Fibroblast of pulmonary artery (primary cell): ENCODE results near the gene ZMIZ1.

Source experiments
- DNase-seq: peaks from one replicate; pipeline ENCODE4 v3.0.0-alpha.2; 2010; ENCODE audit warnings: low read depth
- H3K4me3 ChIP-seq: replicated peaks from 2 replicates; pipeline ENCODE4 v1.5.1; 2011; ENCODE audit warnings: low read depth, mild to moderate bottlenecking, control low read depth, low read length, moderate library complexity
- TF ChIP-seq, protein P1 (sequence below): IDR thresholded peaks from 2 replicates; pipeline ENCODE4 v1.5.1; 2011; ENCODE audit warnings: mild to moderate bottlenecking, control low read depth, low read length, inconsistent platforms; ENCODE audit errors: missing control alignments

The ZMIZ1 gene

DNA sequence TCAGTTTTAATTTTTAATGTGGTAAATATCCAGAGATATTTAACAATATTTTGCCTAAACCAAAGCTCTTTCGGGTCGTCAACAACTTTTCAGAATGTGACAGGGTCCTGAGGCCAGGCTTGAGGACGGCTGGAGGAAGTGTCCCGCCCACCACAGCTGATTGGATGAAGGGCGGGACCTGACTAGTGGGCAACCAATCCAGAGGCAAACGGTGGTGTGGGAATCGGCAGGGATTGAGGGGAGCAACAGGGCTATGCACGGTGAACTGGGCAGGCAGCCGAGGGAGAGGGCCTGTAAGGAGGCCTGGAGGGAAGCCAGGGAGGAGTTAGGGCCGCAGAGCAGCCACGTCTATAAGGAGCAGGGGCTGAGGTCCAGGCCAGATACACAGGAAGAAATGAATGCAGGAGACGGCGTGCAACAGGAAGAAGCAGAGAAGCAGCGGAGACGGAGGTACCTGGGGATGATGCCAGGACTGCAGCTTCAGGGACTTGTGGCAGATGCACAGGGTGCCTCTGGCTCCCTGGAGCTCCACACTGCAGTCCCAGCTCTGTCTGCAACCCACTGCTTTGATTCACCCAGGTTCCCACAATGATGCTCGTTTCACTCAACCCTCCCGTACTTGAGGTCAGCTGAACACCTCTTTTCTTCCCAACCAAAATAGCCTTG, 46.1 kb upstream of the ZMIZ1 start:
- H3K4me3 ChIP-seq: no peak overlapping the region
- TF ChIP-seq, protein P1, sequence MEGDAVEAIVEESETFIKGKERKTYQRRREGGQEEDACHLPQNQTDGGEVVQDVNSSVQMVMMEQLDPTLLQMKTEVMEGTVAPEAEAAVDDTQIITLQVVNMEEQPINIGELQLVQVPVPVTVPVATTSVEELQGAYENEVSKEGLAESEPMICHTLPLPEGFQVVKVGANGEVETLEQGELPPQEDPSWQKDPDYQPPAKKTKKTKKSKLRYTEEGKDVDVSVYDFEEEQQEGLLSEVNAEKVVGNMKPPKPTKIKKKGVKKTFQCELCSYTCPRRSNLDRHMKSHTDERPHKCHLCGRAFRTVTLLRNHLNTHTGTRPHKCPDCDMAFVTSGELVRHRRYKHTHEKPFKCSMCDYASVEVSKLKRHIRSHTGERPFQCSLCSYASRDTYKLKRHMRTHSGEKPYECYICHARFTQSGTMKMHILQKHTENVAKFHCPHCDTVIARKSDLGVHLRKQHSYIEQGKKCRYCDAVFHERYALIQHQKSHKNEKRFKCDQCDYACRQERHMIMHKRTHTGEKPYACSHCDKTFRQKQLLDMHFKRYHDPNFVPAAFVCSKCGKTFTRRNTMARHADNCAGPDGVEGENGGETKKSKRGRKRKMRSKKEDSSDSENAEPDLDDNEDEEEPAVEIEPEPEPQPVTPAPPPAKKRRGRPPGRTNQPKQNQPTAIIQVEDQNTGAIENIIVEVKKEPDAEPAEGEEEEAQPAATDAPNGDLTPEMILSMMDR: no peak
- DNase-seq: peak; percentile 67

DNA sequence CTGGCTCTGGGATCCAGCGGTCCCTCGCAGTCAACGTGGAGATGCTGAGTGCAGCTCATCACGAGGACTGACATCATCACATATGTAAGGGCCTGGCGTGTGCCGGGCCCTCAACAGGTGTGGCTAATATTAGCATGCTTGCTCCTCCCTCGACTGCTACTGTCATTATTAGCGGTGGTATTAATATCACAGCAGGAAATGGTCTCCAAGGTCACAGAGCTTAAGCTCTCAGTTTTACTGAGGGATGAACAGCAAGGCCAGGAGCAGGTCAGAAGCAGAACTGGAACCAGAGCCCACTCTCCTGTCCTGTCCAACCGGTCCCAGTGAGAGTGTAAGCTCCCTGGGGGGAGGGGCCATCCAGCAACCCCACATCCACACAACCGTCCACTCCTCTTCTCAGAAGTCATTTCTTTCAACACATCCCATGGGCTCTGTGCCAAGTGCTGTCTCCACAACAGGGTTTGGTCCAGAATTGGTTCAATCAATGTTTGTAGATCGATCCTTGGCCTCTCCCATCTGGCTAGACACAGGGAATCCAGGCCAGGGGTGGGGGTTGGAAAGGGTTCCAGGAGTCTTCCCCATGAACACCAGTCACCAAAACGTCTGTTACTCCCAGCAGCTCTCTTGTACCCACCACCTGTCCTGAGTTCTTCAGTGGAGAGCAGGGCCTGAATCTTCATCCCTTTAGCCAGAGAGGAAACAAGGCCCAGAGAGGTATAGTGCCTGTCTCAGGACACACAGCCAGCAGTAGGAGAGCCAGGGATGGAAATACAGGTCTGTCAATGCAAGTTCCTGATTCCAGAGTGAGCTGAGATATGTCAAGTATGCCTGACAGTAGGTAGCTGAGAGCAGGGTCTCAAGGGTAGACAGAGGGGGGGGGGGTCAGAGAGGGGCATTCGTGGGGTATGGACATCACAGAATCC, 45.3 kb upstream of the ZMIZ1 start:
- TF ChIP-seq, protein P1: no peak
- H3K4me3 ChIP-seq: no peak overlapping the region
- peak; percentile 27 for DNase-seq

DNA sequence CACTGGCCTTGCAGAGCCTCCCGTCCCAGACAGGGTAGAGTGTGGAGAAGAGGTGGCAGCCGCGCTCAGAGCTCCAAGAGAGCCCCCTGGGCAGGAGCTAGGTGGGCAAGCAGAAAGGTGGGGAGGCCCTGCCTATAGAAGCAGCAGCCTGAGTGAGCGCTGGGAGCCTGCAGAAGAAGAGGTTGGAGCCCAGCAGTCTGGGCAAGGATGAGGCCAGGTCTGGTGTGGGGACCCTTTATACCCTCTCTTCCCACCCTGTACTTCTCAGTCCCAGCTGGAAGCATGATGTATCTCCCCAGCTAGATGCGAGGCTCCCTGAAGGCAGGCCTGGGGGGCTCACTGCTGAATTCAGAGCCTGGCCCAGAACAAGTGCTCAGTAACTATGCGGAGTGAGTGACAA, 44.5 kb upstream of the ZMIZ1 start:
- TF ChIP-seq, protein P1: no peak
- H3K4me3 ChIP-seq: no peak overlapping the region
- no peak for DNase-seq

DNA sequence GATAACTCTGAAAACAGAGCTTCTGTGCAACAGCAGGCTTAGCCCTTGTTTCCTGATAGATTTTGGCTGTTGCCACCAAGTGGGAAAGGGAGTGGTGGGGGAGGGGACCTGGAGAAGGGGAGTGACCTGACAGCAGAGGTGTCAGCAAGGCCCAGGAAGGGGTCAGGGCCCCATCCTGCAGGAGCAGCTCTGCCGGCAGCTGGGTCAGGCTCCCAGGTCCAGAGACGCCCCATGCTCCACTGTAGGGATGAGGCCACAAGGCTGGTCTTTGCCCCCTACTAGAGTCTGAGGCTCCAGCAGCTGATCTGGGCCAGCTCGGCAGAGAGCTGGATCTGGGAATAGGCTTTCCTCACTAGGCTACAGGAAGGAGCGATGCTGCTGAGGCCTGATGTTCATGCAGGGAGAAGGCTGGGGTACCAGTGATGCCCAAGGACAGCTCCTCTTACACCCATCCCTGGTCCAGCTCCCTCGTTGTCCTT, 44.0 kb upstream of the ZMIZ1 start:
- no peak overlapping the region for H3K4me3 ChIP-seq
- TF ChIP-seq, protein P1: no peak
- DNase-seq: no peak

DNA sequence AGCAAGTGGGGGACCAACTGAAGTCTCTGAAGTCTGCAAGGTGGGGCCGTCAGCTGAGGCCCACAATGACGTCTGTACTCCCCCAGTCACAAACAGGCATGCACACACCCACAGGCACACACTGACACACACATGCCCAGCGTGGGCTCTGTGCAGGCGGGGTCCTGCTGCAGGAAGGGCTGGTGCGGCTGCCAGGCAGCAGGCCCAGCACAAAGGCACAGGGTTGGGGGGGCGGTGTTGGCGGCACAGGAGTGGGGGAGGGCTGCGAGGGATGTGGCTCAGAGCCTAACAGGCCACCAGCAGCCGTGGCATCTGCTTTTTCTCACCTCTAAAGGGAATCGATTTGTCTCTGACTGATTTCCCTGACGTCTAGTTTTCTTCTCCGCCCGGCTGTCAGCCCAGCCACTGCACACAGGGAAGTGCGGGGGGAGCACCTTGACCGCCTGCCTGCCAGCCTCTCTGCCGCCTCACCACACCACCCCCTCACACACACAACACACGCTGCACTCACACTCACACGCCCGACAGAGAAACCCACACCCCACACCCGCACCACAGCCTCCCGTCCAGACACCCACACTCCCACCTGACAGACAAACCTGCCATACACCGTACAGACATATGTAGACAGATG, 43.5 kb upstream of the ZMIZ1 start:
- no peak overlapping the region for H3K4me3 ChIP-seq
- TF ChIP-seq, protein P1: no peak
- no peak for DNase-seq

DNA sequence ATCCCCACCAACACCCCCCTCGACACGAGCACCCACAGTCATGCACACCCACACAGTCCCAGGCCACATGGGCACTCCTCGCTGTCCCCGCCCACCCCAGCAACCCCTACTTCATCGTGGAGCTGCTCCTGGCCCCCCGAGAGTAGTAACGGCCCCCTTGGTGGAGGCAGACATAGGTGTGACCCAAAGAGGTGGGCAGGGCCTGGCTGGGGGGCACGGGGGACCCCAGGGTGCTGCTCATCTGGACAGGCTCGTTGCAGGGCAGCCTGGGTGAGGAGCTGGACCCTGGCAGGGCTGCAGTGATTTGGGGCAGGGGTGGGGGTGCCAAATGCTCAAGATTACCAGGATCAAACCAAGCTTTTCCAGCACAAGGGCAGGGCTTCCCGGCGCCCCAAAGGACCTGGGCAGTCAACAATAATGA, 42.4 kb upstream of the ZMIZ1 start:
- DNase-seq: no peak
- TF ChIP-seq, protein P1: no peak
- no peak overlapping the region for H3K4me3 ChIP-seq
